D721Med (cell line): Measurements from ENCODE around the gene KPNA6.

ENCODE experiments used
- DNase-seq: peaks from one replicate; pipeline ENCODE4 v3.0.0; 2011; ENCODE audit warnings: low spot score; ENCODE audit not compliant: insufficient read length
- FAIRE-seq: peaks from 2 replicates; lab custom pipeline; 2011; peaks lifted over from hg19 to GRCh38; lab: Jason Lieb, UNC
- TF ChIP-seq, protein P1 (sequence below): IDR thresholded peaks from 2 replicates; pipeline ENCODE4 v1.5.1; 2012; ENCODE audit warnings: mild to moderate bottlenecking, control low read depth; ENCODE audit not compliant: insufficient read depth; ENCODE audit errors: missing control alignments

KPNA6 gene

DNA sequence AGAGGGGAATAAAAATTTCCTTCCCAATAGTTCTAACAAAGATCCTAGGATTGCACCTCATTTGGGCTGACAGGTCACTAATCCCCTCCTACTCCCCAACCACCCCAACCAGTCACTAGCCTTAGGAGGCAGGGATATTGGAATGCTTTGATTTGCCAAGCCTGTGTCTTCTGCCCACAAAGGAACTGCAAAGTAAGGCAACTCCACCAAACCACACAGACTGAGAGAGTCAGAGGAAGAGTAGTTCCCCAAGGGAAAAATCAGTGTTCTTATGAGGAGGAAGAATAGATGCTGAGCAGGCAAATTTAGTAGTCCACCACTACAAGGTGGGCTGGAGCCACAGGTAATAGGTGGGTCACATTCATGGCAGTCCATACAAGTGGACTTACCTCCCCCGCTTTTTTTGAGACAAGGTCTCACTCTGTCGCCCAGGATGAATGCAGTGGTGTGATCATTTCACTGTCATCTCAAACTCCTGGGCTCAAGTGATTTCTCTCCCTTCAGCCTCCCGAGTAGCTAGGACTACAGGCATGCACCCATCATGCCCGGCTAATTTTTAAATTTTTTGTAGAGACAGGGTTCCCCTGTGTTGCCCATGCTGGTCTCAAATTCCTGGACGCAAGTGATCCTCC is 38.8 kb upstream of the KPNA6 start:
- TF ChIP-seq, protein P1, sequence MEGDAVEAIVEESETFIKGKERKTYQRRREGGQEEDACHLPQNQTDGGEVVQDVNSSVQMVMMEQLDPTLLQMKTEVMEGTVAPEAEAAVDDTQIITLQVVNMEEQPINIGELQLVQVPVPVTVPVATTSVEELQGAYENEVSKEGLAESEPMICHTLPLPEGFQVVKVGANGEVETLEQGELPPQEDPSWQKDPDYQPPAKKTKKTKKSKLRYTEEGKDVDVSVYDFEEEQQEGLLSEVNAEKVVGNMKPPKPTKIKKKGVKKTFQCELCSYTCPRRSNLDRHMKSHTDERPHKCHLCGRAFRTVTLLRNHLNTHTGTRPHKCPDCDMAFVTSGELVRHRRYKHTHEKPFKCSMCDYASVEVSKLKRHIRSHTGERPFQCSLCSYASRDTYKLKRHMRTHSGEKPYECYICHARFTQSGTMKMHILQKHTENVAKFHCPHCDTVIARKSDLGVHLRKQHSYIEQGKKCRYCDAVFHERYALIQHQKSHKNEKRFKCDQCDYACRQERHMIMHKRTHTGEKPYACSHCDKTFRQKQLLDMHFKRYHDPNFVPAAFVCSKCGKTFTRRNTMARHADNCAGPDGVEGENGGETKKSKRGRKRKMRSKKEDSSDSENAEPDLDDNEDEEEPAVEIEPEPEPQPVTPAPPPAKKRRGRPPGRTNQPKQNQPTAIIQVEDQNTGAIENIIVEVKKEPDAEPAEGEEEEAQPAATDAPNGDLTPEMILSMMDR = no peak
- FAIRE-seq (no peak), DNase-seq (no peak)

DNA sequence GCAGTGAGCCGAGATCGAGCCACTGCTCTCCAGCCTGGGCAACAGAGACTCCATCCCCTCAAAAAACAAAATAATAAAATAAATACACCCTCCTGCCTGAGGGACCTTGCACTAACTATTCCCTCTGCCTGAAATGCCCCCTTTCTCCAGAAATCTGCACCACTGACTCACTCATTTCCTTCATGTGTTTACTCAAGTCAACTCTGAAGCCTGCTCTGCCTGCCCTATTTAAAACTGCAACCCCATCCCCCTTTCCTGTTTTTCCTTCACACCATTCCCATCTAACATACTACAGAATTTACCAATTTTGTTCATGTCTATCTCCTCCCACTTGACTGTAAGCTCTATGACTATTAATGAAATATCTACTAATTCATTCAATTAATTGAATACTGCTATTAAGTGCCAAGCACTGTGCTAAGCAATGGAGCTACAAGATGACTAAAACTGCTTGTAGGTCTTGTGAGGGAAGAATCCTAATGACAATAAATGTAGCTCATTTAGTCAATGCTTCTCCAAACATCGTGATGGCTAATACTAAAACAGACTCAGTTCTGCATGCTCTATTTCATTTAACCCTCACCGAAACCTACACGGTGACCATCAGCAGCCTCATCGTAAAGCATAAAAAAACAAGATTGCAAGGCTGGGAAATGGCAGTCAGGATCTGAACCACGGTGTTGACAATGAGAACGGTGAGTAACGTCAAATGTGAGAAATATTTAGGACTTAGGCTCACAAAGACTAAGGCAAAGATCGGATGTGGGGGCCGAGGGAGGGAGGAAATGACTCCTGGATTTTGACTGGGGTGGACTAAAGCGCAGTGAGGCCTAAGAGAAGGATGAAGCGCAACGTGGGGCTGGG is 35.9 kb upstream of the KPNA6 start:
- no peak for FAIRE-seq
- no peak for DNase-seq

DNA sequence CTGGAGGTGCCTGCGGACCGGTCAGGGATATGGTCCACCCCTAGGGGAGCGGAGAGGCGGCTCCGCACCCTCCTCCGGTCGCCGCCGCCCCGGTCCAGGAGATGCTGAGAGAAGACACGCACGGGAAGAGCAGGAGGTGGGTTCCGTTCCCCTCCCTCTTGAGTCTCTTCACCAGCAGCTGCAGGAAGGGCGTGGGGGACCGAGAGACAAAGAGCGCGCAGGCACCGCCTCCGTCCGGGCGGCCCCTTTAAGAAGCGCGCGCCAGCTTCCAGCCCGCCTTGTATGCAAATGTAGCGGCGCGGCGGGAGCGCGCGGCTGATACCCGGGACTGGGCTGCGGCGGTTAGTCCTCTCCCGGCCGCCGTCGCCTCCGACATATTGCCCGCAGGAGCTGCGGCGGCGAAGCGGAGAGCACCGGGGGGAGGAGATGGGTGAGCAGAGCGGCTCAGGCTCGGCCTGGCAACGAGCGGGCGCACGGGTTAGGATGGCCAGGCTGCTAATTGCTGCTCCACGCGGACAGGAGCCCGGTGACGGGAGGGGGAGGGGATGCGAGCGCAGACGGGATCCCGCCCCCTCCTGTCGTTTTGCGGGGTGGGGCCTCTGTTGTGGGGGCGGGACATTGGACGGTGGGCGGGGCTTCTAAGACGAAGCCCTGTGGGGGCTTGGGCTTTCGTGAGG is 35.1 kb upstream of the KPNA6 start, which contains the start of gene TMEM39B:
Gene TMEM39B, plus strand, starts transcription at position 318 of the 677 bp plus-strand sequence. Its CDS starts 109 bp downstream, at position 427.
- TF ChIP-seq, protein P1 = no peak
- DNase-seq (peak; percentile 48), FAIRE-seq (no peak)

More for the DNA sequence above, 35.9 kb upstream of the KPNA6 start:
- TF ChIP-seq, protein P1 = no peak

DNA sequence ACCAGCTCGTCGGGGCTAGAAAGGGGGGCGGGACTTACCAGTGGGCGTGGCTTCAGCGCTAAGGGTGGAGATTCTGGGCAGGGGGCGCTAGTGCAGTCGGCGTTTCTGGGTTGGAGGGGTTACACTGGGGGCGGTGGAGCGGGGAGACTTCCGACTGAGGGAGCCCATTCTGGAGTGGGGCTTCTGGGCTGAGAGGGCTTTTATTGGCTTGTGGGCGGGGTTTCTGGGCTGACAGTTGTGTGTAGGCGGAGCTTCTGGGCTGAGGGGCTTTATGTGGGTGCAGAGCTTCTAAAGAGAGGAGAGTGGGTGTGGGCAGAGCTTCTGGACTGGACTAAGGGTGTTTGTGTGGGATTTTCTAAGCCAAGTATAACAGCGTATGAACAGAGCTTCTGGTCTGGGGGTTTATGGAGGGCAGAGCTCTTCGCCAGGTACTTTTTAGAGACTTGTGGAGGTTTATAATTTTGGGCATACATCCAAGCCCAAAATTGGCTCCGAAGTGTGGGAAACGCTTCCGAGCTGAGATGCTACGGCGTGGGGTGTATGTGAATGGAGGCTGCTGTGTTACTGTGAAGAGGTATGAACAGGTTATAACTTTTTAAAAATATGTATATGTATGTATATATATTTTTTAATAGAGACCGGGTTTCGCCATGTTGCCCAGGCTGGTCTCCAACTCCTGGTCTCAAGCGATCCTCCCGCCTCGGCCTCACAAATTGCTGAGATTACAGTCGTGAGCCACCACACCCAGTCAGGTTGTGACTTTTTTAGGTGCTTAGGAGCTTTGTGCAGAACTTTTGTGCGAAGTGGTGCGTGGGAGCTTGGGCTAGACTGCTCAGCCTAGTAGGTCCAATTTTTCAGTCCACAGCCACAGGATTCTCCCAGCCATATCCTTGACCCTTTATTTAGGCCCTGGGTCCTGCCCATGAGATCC is 34.3 kb upstream of the KPNA6 start:
- FAIRE-seq = no peak
- TF ChIP-seq, protein P1 = peak; percentile 35
- DNase-seq = peak; percentile 79

DNA sequence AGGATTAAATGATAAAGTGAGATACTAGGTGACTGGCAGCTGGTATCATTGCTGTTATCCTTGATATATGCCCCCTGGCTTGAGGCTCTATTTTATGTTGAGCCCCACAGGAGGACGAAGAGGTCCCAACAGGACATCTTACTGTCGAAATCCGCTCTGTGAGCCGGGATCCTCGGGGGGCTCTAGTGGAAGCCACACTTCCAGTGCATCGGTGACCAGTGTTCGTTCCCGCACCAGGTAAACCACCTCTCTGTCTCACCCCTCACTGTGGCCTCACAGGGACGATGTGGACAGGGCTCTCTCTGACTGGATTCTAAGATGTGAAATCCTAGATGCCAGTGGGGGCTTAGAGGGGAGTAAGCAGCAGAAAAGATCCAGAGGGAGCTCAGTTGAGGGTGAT is 33.0 kb upstream of the KPNA6 start:
- FAIRE-seq (no peak), DNase-seq (no peak)
- TF ChIP-seq, protein P1 = no peak

DNA sequence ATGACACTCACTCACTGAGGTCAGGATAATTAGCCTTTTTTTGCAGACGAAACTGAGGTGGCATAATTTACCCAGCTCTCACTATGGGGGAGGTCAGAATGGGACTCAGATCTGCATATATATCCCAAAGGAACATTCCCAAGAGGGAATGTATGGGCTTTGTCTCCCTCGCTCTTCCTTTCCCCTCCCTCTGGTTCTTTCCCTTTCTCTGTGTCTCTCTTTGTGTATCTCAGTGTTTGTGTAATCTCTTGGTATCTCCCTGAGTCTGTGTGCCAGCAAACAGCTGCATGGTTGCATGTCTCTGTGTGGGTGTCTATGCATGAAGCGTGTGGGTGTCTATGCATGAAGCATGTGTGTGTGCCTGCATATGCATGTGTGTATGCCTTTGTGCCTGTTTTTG is 30.4 kb upstream of the KPNA6 start:
- TF ChIP-seq, protein P1 = no peak
- FAIRE-seq (no peak), DNase-seq (no peak)
